H7 (cell line): Measurements from ENCODE around the gene TTI1. TPM values are rescaled to one million over a fixed set of nuclear protein-coding genes. Genes with fewer than 3 reads are reported as not detected.

Experiments used
- DNase-seq: peaks from one replicate; pipeline ENCODE4 v3.0.0; 2012
- H3K27me3 ChIP-seq: 2 replicates; pipeline ENCODE4 v1.6.0; 2011; ENCODE audit warnings: mild to moderate bottlenecking, low read length; ENCODE audit not compliant: control insufficient read depth, insufficient read depth
- H3K36me3 ChIP-seq: replicated peaks from 2 replicates; pipeline ENCODE4 v1.5.1; 2011; ENCODE audit warnings: low read length; ENCODE audit not compliant: control insufficient read depth, insufficient read depth
- H3K4me3 ChIP-seq: 2 replicates; pipeline ENCODE4 v1.5.1; 2011; ENCODE audit warnings: low read depth, mild to moderate bottlenecking, control low read depth, low read length, moderate library complexity; ENCODE audit not compliant: insufficient read depth
- total RNA-seq: library from RNA; depleted of rRNA; stranded (reverse); fragments of >200 nt; shearing (Covaris generic); gene quantifications from 2 replicates; pipeline ENCODE4 v1.2.3, GENCODE V29; 2014; rRNA removed

The TTI1 gene
- 52.9 and 53.5 TPM in 2 replicates for total RNA-seq

DNA sequence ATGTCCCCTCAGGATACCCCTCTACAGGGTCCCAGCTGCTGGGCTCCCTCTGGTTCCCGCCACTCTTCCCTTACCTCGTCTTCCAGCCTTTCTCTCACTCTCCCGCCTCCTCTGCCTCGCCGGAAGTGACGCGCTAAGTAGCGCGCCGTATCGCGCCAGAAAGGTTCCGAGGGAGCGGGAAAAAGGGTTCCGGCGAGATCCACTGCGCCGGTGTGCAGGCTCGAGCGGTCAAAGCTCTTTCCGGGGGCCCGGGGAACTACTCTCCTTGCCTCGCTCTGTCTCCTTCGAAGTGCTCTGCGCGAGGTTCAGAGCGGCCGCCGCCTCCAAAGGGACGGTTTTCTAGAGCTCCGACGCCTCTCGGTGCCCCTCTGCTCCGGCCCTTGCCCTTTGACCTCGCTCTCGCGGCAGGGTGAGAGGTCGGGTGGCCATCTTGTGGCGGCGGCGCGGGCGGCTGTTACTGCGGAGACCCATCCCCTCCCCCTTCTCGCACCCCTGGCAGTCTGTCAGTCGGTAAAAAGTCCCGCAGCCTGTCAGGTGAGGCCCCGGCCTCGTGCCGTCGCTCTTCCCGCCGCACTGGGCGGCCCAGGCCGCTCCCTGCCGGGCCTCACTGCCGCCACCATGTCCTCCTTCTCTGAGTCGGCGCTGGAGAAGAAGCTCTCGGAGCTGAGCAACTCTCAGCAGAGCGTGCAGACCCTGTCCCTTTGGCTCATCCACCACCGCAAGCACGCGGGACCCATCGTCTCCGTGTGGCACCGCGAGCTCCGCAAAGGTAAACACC is at the start of gene TTI1, which contains the start of gene RPRD1B:
TSS of gene TTI1 (minus strand) at position 127 of the 778 bp plus-strand sequence. CDS start 19,640 bp downstream, outside the sequence.
TSS of gene RPRD1B (plus strand) at position 417 of the 778 bp plus-strand sequence. CDS start at position 619, 202 bp downstream.
- Histone ChIP-seq H3K4me3 (peak within 1 kb of the TSS; percentile 78), H3K36me3 (peaks cover 3% of the 10 kb centered on the region), H3K27me3 (no peaks in the 10 kb centered on the region)
- peak; percentile 89 for DNase-seq

DNA sequence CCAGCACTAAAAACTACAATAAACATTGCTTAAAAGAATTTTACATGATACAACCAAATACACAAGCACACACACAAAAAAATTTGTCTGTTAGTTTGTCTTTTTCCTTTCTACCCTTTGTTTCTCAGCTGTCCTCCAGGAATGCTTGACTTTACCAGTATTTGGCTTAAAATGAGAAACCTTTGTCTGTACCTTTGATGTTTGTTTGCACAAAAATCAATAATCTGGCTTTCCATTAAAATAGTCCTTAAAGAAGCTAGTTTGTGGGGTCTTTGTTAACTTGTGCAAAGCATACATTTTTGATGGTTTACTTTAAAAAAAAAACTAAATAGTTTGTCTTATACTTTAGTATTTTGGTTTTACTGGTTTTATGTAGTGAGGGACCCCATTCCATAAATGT is 49.6 kb upstream of the TTI1 start:
- no peak for DNase-seq
- Histone ChIP-seq H3K27me3 (no peaks in the 10 kb centered on the region), H3K36me3 (peaks cover 3% of the 10 kb centered on the region), H3K4me3 (no peak overlapping the region)

DNA sequence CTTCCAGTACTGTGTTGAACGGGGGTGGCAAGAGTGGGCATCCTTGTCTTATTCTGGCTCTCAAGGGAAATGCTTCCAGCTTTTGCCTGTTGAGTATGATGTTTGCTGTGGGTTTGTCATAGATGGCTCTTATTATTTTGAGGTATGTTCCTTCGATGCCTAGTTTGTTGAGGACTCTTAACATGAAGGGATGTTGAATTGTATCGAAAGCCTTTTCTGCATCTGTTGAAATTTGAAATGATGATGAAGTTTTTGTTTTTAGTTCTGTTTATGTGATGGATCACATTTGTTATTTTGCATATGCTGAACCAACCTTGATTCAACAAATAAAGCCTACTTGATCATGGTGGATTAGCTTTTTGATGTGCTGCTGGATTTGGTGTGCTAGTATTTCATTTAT is 48.3 kb upstream of the TTI1 start:
- H3K36me3 ChIP-seq, result peaks cover 5% of the 10 kb centered on the region
- no peak overlapping the region for H3K4me3 ChIP-seq
- no peaks in the 10 kb centered on the region for H3K27me3 ChIP-seq
- no peak for DNase-seq

DNA sequence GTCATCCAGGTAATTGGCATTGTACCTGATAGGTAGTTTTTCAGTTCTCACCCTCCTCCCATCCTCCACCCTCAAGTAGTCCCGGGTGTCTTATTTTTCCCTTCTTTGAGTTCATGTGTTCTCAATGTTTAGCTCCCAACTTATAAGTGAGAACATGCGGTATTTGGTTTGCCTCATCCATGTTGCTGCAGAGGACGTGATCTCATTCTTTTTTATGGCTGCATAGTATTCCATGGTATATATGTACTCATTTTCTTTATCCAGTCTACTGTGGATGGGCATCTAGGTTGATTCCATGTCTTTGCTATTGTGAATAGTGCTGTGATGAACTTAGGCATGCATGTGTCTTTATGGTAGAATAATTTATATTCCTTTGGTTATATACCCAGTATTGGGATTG is 46.1 kb upstream of the TTI1 start:
- peaks cover 3% of the 10 kb centered on the region for H3K36me3 ChIP-seq
- no peak overlapping the region for H3K4me3 ChIP-seq
- H3K27me3 ChIP-seq, result no peaks in the 10 kb centered on the region
- no peak for DNase-seq

DNA sequence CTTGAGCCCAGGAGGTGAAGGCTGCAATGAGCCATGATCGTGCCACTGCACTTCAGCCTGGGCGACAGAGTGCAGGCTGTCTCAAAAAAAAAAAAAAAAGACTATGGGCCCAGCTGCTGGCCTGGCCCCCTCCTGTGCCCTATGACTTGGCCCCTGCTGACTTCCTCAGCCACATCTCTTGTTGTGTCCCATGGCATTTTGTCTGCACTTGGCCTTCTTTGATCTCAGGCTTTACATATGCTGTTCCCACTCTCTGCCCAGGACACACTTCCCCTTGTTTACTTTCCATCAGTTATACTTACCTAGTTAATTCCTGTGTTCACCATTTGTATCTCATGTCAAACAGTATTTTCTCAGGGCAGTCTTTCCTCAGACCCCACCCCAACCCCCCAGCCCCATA is 44.8 kb upstream of the TTI1 start:
- Histone ChIP-seq H3K27me3 (no peaks in the 10 kb centered on the region), H3K36me3 (peaks cover 1% of the 10 kb centered on the region), H3K4me3 (no peak overlapping the region)
- DNase-seq, result no peak

DNA sequence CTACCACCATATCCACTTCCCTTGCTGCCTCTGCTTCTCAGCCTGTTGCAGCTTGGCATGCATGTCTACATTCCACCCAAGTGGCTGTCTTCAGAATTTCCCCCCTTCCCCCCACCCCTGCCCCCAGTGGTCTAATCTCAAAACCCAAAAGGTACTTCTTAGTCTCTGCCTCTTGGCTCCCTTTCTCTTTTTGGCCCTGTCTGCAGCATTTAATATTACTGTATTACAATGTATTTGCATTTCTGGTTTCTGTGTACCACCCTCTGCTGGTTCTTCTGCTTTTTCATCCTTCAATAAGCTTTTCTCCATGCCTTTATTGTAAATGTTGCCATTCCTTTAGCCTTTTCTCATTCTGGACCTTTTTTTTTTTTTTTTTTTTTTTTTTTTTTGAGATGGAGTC is 43.3 kb upstream of the TTI1 start:
- no peaks in the 10 kb centered on the region for H3K27me3 ChIP-seq
- no peak for DNase-seq
- H3K36me3 ChIP-seq, result peaks cover 1% of the 10 kb centered on the region
- no peak overlapping the region for H3K4me3 ChIP-seq

DNA sequence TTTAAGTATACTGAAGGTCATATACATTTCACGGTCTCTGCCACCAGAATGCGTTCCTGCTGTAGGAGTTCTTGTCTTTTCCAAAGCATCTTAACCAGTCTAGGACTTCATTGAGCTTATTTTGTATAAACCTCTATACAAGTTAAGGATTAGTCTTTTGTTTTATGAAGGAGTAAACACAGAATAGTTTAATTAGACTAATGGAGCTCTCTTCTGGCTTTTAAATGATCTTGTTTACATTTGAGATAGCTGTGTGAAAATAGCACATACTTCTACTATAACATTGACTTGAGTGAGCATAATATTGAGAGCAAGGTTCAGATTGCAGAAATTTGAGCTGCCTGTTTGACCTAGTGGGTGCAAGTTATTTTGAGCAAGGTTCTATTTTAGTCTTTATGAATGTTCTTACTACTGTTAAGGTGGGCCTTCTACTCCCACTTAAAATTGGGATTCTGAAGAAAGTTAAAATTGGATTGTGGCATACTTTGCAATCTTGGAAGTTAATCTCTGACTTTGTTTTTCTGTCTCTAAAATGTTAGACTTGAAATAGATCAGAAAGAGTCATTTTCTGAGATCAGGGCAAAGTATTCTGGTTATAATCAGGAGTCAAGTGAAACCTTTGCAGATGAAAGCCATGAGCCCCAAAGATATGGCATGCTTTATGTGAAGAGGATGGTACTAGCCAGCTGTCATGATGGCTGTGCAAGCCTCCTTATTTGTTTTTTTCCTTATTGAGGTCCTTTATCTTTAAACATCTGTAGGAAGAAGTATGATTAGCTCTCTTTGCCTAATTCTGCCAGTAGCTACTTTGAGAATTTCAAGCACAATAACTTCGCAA is 42.1 kb upstream of the TTI1 start:
- Histone ChIP-seq H3K4me3 (no peak overlapping the region), H3K27me3 (no peaks in the 10 kb centered on the region), H3K36me3 (peaks cover 2% of the 10 kb centered on the region)
- DNase-seq, result no peak

DNA sequence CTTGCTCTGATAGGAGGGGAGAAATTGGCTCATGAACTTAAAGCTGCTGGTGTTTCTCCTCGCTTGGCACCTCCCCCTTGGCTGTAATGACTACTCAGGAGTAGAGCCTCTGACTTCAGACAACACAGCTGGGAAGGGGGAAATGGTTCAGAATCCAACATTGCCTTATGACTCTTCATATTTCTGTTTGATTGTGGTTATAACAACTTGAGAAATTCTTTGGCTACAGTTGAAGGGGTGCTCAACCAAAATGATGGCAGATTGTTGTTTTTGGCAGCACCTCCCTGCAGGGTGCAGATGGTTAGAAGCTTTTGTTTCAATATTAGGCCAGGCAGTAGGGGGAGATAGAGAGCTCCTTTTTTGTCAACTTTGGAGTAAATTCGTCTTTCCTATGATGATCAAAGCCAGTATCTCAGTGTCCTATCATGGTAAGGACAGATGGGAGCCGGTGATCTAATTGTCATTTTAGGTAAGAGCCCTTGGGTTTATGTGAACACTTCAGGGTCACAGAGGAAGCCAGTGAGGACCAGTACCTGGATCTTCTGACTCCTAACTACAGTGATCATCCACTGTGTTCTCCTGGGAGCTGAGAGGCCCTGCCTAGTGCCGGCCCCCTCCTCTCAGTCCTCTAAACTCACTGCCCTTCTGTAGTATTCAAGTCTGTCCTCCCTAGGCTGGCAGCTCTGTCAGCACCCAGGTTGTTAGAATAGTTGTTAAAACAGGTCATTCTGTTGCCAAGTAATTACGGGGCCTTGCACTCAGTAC is 40.2 kb upstream of the TTI1 start:
- Histone ChIP-seq H3K27me3 (no peaks in the 10 kb centered on the region), H3K36me3 (peaks cover 6% of the 10 kb centered on the region), H3K4me3 (no peak overlapping the region)
- DNase-seq, result peak; percentile 65

DNA sequence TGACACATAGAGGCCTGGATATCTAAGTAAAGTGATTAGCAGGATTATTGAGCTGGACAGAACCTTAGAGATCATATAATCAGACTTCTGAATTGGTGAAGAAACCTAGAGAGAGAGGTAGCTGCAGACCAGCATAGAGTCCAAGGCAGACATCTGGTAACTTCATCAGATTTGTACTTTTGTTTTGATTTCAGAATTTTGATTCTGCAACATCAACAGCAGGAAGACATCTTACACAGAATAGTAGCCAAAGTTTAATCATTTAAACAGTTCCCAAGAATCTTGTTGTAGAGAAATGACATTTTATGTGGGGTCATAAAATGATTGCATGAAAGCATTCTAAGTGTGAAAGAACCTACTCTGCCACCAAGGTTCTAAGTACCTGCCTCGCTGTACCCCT is 39.6 kb upstream of the TTI1 start:
- Histone ChIP-seq H3K27me3 (no peaks in the 10 kb centered on the region), H3K36me3 (peaks cover 7% of the 10 kb centered on the region), H3K4me3 (no peak overlapping the region)
- no peak for DNase-seq

DNA sequence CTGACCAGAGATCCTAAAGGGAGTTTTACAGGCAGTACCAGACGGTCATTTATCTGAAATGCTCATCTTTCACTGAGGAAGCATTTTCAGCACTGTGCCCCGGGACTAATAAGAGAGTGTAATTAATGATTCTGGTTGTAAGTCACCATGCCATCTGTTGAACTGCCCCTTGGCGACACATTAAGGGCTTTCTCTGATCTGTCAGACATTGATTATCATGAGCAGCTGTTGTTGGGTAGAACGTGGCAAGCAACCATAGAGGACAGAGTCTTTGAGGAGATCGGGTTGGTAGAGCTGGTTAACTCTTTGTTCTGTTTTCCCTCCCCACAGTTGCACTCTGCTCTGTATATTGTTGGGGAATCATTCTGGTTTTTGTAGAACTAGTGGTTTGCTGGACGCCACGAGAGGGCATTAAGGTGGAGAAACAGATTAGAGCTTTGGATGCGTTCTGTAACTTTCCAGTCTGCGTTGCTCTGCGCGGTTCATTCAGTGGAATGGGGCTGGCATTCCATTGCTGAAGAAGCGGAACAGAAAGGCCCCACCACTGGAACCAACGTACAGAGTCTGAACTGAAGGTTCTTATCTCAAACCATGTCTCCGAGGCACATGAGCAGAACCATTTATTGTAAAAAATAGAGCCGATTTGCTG is 34.6 kb upstream of the TTI1 start:
- no peak for DNase-seq
- no peaks in the 10 kb centered on the region for H3K27me3 ChIP-seq
- H3K36me3 ChIP-seq, result peaks cover 16% of the 10 kb centered on the region
- no peak overlapping the region for H3K4me3 ChIP-seq

DNA sequence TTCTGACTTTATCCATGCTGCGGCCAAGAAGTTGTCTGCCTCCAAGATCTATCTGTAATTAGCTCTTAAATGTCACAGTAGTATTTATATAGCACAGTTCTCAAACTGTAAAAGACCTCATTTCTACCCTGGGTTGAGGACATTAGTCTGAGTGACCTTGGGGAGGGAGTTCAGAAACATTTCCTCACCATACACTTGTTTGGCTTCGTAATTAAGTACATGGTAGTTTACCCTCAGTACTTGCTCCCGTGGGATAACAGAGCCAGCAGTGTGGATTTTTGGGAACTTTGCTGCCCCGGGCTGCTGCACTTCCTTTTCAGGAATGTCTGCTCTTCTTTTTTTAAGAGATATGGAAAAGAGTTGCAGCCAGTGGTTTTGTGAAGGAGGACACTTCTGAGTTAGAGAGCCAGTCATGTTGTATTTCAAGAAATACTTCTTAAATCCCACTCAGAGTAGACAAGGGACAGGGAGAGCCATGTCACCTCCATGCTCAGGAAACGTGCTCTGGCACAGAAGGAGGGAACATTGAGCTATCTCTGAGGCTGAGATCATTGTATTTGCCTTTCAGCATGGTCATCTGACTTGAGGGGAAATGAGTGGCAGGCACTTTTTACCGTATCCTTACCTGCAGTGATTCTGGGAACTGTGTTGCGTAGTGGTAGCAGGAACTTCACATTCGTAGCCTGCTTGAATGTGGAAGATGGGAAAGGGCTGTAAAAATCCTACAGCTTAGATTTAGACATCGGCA is 33.9 kb upstream of the TTI1 start:
- peaks cover 19% of the 10 kb centered on the region for H3K36me3 ChIP-seq
- no peak overlapping the region for H3K4me3 ChIP-seq
- no peak for DNase-seq
- H3K27me3 ChIP-seq, result no peaks in the 10 kb centered on the region

DNA sequence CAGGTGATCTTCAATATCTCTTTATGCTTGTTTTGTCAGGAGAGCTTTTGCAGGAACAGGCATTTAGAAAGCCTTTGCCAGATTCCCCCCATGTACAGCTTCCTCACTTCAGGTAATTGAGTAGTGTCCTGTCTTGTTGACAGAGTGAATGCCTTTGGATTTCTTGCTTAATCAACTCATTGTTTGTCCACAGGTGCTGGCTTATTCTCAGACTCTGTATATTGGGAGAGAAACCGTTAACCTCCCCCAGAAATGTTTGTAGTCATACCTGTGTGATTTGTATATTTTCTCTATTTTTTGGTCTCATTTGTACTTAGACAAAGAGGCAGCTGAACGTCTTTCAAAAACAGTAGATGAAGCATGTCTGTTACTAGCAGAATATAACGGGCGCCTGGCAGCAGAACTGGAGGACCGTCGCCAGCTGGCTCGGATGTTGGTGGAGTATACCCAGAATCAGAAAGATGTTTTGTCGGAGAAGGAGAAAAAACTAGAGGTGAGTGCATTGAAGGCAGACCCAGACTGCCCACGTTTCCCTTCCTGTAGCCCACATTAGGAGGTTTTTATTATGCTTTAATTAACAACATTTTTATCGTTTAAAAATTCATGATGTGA is 32.6 kb upstream of the TTI1 start:
- H3K36me3 ChIP-seq, result peaks cover 21% of the 10 kb centered on the region
- DNase-seq, result no peak
- no peak overlapping the region for H3K4me3 ChIP-seq
- H3K27me3 ChIP-seq, result no peaks in the 10 kb centered on the region

DNA sequence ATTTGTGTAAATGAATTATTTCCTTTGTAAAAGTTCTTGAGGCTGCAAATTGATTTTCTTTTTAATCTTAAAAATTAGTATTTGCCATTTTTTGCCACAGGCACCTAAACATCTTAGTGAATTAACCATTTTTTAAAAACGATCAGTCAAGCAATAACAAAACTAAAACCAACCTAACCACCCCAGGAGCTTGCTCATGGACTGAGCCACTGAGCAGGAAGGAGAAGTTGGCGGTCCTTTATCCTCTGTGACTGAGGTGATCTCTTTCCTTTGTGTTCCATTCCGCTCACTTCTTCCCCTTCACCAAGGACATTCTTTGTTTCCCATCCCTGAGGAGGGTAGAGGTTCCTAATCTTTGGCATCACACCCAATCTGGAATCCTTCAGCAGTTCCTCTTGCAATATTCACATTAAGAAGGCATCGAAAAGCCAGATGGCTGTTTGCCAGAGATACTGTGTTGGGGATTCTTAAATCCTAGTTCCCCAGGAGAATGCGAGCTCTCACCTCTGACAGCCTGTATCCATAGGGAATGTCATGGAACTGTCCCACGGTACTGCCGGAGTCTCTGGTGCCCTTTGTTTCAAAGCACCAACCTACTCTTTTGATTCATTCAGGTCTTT is 30.8 kb upstream of the TTI1 start:
- Histone ChIP-seq H3K27me3 (no peaks in the 10 kb centered on the region), H3K4me3 (no peak overlapping the region), H3K36me3 (peaks cover 28% of the 10 kb centered on the region)
- no peak for DNase-seq
